Lung (tissue), 12 donors: ENCODE data around the gene FRMPD4. TPM values are rescaled to one million over a fixed set of nuclear protein-coding genes. Genes with fewer than 3 reads are reported as not detected.
A peak's percentile ranks its signal among the peaks of the same experiment; 100 is the strongest.

Experiments
- ATAC-seq: fragments of 200-7000 bp; cut with Tn5 transposase; one replicate; pipeline ENCODE4 v1.9.1; 2020; ENCODE audit warnings: moderate number of reproducible peaks; ENCODE audit not compliant: insufficient read depth, low FRiP score
- DNase-seq, 3 donors: peaks; one replicate each; pipeline ENCODE4 v3.0.0-alpha.2; 2013 to 2017
- H3K27ac ChIP-seq, 2 donors: one replicate each; pipeline ENCODE4 v1.5.1; 2013; ENCODE audit warnings: mild to moderate bottlenecking in 2 of 2, moderate library complexity in 2 of 2, control low read depth in 1 of 2, inconsistent platforms in 1 of 2, low read depth in 1 of 2, low read length in 1 of 2
- H3K27me3 ChIP-seq, 3 donors: one replicate each; pipeline ENCODE4 v1.5.1; 2013; ENCODE audit warnings: low read length in 2 of 3; ENCODE audit not compliant: control insufficient read depth in 3 of 3, insufficient read depth in 3 of 3
- H3K36me3 ChIP-seq, 4 donors: one replicate each; pipeline ENCODE4 v1.5.1; 2013; ENCODE audit warnings: low read length in 4 of 4, mild to moderate bottlenecking in 1 of 4, moderate library complexity in 1 of 4; ENCODE audit not compliant: control insufficient read depth in 4 of 4, insufficient read depth in 4 of 4
- H3K4me1 ChIP-seq, 5 donors: one replicate each; pipeline ENCODE4 v1.5.1; 2013; ENCODE audit warnings: low read length in 5 of 5, mild to moderate bottlenecking in 2 of 5, moderate library complexity in 1 of 5; ENCODE audit not compliant: control insufficient read depth in 5 of 5, insufficient read depth in 5 of 5
- H3K4me3 ChIP-seq: one replicate; pipeline ENCODE4 v1.5.1; 2013; ENCODE audit warnings: mild to moderate bottlenecking, control low read depth, moderate library complexity
- H3K9ac ChIP-seq, 2 donors: one replicate each; pipeline ENCODE4 v1.5.1; 2013; ENCODE audit warnings: low read length in 2 of 2, control low read depth in 1 of 2; ENCODE audit not compliant: insufficient read depth in 1 of 2
- H3K9me3 ChIP-seq, 4 donors: one replicate each; pipeline ENCODE4 v1.5.1; 2013; ENCODE audit warnings: low read length in 3 of 4, mild to moderate bottlenecking in 1 of 4, moderate library complexity in 1 of 4; ENCODE audit not compliant: control insufficient read depth in 4 of 4, insufficient read depth in 3 of 4
- CTCF ChIP-seq: IDR thresholded peaks from 2 replicates; pipeline ENCODE4 v1.5.1; 2012; ENCODE audit warnings: mild to moderate bottlenecking; ENCODE audit errors: control extremely low read depth, extremely low read depth
- WGBS, 2 donors: extraction: QIAGEN DNeasy Blood & Tissue Kit; methylation state at CpG; one replicate each; pipeline ENCODE4 v1.1.7; 2013; 5-methylcytosine and 5-hydroxymethylcytosine counted together
- polyA plus RNA-seq, 2 donors: library from polyadenylated mRNA; stranded (reverse); fragments of 200-250 nt; gene quantifications; one replicate each; pipeline ENCODE4 v1.2.1, GENCODE V29; 2013
- total RNA-seq, 2 donors: library from RNA; depleted of rRNA in 1 of 2; stranded (reverse); fragments of >200 nt in 1 of 2; gene quantifications; one replicate each; pipeline ENCODE4 v1.2.1, GENCODE V29; 2014 to 2021
- donor health status: control.
- donor health status: control.
- donor health status: Bipolar disorder and iron deficiency.
- donor health status: healthy.
- donor health status: DM: yes; HTN: yes; CAD: no.

The FRMPD4 gene
- total and polyA plus RNA-seq, 4 donors: 0.01 to 0.43 (median 0.03) TPM

- no peak overlapping the region for H3K27ac ChIP-seq
- no peak overlapping the region for H3K9ac ChIP-seq
- 22 to 49% methylated on average over 2 to 4 of the region's 4 CpGs for WGBS, 2 donors
- no peak overlapping the region for H3K4me3 ChIP-seq
- H3K27me3 ChIP-seq: peaks cover 0 to 30% (median 7%) of the 10 kb centered on the region in 3 donors
- H3K9me3 ChIP-seq: no peaks in the 10 kb centered on the region
- no peaks in the 10 kb centered on the region for H3K36me3 ChIP-seq
- no peaks in the 10 kb centered on the region for H3K4me1 ChIP-seq
- DNase-seq (no peak), ATAC-seq (no peak)
- no peak for TF ChIP-seq CTCF
These were observed 573.3 kb downstream of the FRMPD4 start for GRCh38 chrX:12711435-12712040.

GRCh38 chrX:12716574-12716973 is 578.3 kb downstream of the FRMPD4 start:
- H3K27ac ChIP-seq: no peak overlapping the region
- H3K4me3 ChIP-seq: no peak overlapping the region
- 91 to 94% methylated on average over 15 of the region's 15 CpGs for WGBS, 2 donors
- TF ChIP-seq CTCF: no peak
- peaks cover 3 to 37% (median 13%) of the 10 kb centered on the region in 3 donors for H3K27me3 ChIP-seq
- ATAC-seq (no peak), DNase-seq (no peak)
- peaks cover 0 to 2% (median 0%) of the 10 kb centered on the region in 4 donors for H3K9me3 ChIP-seq
- H3K9ac ChIP-seq: no peak overlapping the region
- no peaks in the 10 kb centered on the region for H3K36me3 ChIP-seq
- H3K4me1 ChIP-seq: no peaks in the 10 kb centered on the region

DNA sequence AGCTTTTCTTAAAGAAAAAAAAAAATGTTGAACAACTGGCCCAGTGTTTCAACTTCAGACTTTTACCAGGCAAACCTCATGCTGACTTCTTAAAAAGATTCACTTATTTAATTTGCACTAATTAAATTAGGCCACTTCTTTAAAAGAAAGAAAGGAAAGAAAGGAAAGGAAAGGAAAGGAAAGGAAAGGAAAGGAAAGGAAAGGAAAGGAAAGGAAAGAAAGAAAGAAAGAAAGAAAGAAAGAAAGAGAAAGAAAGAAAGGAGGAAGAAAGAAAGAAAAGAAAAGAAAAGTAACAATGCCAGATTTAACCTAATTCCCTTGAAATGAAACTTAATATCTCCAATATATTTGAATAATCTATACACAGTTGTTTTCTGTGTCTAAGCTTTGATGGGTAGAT is 581.6 kb downstream of the FRMPD4 start:
- no peak for TF ChIP-seq CTCF
- Histone ChIP-seq H3K27me3 (peaks cover 3 to 25% (median 16%) of the 10 kb centered on the region in 3 donors), H3K27ac (no peak overlapping the region), H3K36me3 (no peaks in the 10 kb centered on the region), H3K4me1 (no peaks in the 10 kb centered on the region), H3K9me3 (peaks cover 0 to 2% (median 0%) of the 10 kb centered on the region in 4 donors), H3K4me3 (no peak overlapping the region), H3K9ac (no peak overlapping the region)
- DNase-seq (no peak), ATAC-seq (no peak)

DNA sequence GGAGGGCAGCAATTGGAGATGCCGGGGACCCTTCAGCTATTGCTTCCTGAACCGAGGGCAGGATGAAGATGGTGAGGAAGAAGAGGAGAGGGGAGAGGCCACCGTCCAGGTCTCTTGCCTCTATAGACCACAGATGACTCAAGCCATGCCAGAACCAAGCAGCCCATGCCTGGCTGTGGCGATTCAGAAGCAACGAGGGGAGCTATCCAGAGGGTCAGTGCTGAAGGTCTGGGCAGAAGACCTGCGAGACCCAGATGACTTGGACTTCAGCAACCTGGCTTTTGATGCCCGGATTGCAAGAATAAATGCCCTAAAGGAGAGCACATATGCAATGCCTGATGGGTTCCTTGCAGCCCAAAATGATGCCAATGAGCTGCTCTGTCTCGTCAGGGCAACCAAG is 582.8 kb downstream of the FRMPD4 start:
- DNase-seq (peak in 2 of 3 donors; percentile 14 to 37), ATAC-seq (no peak)
- Histone ChIP-seq H3K27ac (no peak overlapping the region), H3K4me3 (no peak overlapping the region), H3K4me1 (no peaks in the 10 kb centered on the region), H3K36me3 (no peaks in the 10 kb centered on the region), H3K27me3 (peaks cover 3 to 26% (median 16%) of the 10 kb centered on the region in 3 donors), H3K9ac (no peak overlapping the region), H3K9me3 (peaks cover 0 to 2% (median 0%) of the 10 kb centered on the region in 4 donors)
- no peak for TF ChIP-seq CTCF
- 67 to 68% methylated on average over 8 of the region's 8 CpGs for WGBS, 2 donors
